HepG2 (cell line): ENCODE results near the gene AKAP12. TPM values are rescaled to one million over a fixed set of nuclear protein-coding genes. Genes with fewer than 3 reads are reported as not detected.

Source experiments
- ATF7-NPFF ChIP-seq: sonication (generic); formaldehyde crosslinking; IDR thresholded peaks from 2 replicates; pipeline ENCODE4 v1.8.1; 2023; ENCODE audit warnings: mild to moderate bottlenecking, low read depth, missing genetic modification reagents, moderate library complexity
- DPF2 ChIP-seq: sonication (generic); formaldehyde crosslinking; IDR thresholded peaks from 2 replicates; pipeline ENCODE4 v1.4.0; 2020; ENCODE audit warnings: mild to moderate bottlenecking, low read depth, missing genetic modification reagents, borderline replicate concordance
- ELF3 ChIP-seq: IDR thresholded peaks from 2 replicates; pipeline ENCODE4 v1.6.1; 2016; ENCODE audit warnings: missing genetic modification reagents, missing compliant biosample characterization
- ETV6 ChIP-seq: sonication (generic); formaldehyde crosslinking; conservative IDR thresholded peaks from 2 replicates; pipeline ENCODE4 v1.4.0; 2020; ENCODE audit warnings: missing genetic modification reagents
- HNF4A ChIP-seq: sonication (generic); formaldehyde crosslinking; IDR thresholded peaks from 2 replicates; pipeline ENCODE4 v1.4.0; 2020; ENCODE audit warnings: missing genetic modification reagents
- MEIS2 ChIP-seq: sonication (generic); formaldehyde crosslinking; IDR thresholded peaks from 2 replicates; pipeline ENCODE4 v1.9.0; 2021; ENCODE audit warnings: mild to moderate bottlenecking, missing genetic modification reagents
- MXD4 ChIP-seq: IDR thresholded peaks from 2 replicates; pipeline ENCODE4 v1.6.1; 2016; ENCODE audit warnings: mild to moderate bottlenecking, missing biosample characterization, missing genetic modification reagents
- SMAD1 ChIP-seq: sonication (generic); formaldehyde crosslinking; IDR thresholded peaks from 2 replicates; pipeline ENCODE4 v1.4.0; 2020; ENCODE audit warnings: missing genetic modification reagents, low read depth, mild to moderate bottlenecking, borderline replicate concordance
- SNAI1 ChIP-seq: sonication (generic); formaldehyde crosslinking; IDR thresholded peaks from 2 replicates; pipeline ENCODE4 v1.5.0; 2020; ENCODE audit warnings: mild to moderate bottlenecking, missing genetic modification reagents, borderline replicate concordance
- ZEB1 ChIP-seq: IDR thresholded peaks from 2 replicates; pipeline ENCODE4 v1.6.1; 2012; ENCODE audit warnings: mild to moderate bottlenecking, low read depth, inconsistent platforms; ENCODE audit not compliant: insufficient replicate concordance
- ZFP90 ChIP-seq: sonication (generic); formaldehyde crosslinking; IDR thresholded peaks from 2 replicates; pipeline ENCODE4 v1.8.0; 2022; ENCODE audit warnings: missing genetic modification reagents, mild to moderate bottlenecking, inconsistent platforms, borderline replicate concordance
- ZNF274 ChIP-seq: sonication (generic); formaldehyde crosslinking; IDR thresholded peaks from 2 replicates; pipeline ENCODE4 v1.5.1; 2020; ENCODE audit warnings: mild to moderate bottlenecking, missing genetic modification reagents
- ZNF549 ChIP-seq: sonication (generic); formaldehyde crosslinking; IDR thresholded peaks from 2 replicates; pipeline ENCODE4 v1.5.0; 2020; ENCODE audit warnings: missing genetic modification reagents
- ZNF891 ChIP-seq: sonication (generic); formaldehyde crosslinking; IDR thresholded peaks from 2 replicates; pipeline ENCODE4 v1.5.0; 2020; ENCODE audit warnings: mild to moderate bottlenecking, missing genetic modification reagents
- polyA plus RNA-seq, 8 experiments: library from polyadenylated mRNA; depleted of rRNA in 3 of 8; stranded (reverse) in 7 of 8; unstranded in 1 of 8; fragments of >200 nt; fragmentation: Illumina TruSeq in 4 of 8; extraction: Trizol in 4 of 8; gene quantifications; 2 replicates each; pipeline versions ENCODE4 v1.2.1 to v1.2.3, GENCODE V29; 2011 to 2016; ENCODE audit warnings: low read depth in 4 of 8, missing spikeins in 1 of 8, mixed read lengths in 1 of 8; ENCODE audit not compliant: insufficient read depth in 1 of 8
- total RNA-seq, 5 experiments: library from RNA; depleted of rRNA; stranded (reverse); fragments of >200 nt; fragmentation: Illumina TruSeq; extraction: Trizol; gene quantifications; 2 replicates each; pipeline ENCODE4 v1.2.3, GENCODE V29; 2016; ENCODE audit warnings: low read depth in 1 of 5
- TF ChIP-seq, protein P1 (sequence below): sonication (generic); formaldehyde crosslinking; IDR thresholded peaks from 2 replicates; pipeline ENCODE4 v1.4.0; 2020; ENCODE audit warnings: missing genetic modification reagents, borderline replicate concordance
- TF ChIP-seq, protein P2 (sequence below): sonication (generic); formaldehyde crosslinking; IDR thresholded peaks from 2 replicates; pipeline ENCODE4 v1.4.0; 2020; ENCODE audit warnings: low read depth, mild to moderate bottlenecking, missing genetic modification reagents
- TF ChIP-seq, protein P3 (sequence below): sonication (generic); formaldehyde crosslinking; IDR thresholded peaks from 2 replicates; pipeline ENCODE4 v1.5.1; 2020; ENCODE audit warnings: mild to moderate bottlenecking, missing genetic modification reagents
- TF ChIP-seq, protein P4 (sequence below): sonication (generic); formaldehyde crosslinking; IDR thresholded peaks from 2 replicates; pipeline ENCODE4 v1.5.1; 2020; ENCODE audit warnings: mild to moderate bottlenecking, missing genetic modification reagents, moderate library complexity

The AKAP12 gene
- total and polyA plus RNA-seq, 2 of the 13 experiments (the other 11 are each of a cell fraction or from before 2014, with no cell fraction given) = 10.6 to 19.0 TPM

DNA sequence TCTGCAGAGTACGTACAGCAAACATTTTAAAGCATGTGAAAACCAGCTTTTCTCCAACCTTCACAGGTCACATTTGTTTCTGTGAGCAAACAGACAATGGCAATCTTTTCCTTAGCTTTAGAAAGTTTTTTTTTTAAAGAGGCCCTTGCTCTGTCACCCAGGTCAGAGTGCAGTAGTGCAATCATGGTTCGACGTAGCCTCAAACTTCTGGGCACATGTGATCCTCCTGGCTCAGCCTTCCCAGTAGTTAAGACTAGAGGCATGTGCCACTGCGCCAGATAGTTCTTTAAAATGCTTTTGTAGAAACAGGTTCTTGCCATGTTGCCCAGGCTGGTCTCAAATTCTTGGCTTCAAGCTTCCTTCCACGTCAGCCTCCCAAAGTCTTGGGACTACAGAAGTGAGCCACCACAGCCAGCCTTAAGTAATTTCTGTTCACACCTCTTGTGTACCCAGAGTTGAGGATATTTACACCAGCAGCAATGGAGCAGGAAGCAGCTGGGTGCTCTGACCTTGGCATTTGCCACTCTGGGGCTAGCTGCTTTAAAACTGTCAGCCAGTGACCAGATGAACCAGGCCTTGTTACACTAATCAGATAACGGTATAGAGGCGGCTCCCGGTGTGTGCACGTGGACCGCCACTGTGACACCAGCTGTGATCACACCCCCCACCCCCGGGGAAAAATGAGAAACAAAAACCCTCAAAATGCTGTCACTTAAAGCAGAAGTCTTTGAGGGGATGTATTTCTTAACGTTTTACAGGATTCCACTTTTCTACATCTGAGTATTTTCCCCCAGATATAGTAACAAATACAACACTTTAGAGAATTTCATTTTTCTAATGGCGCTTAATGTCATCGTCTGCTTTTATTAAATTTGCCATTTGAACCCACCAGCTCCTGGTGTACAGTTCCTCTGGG lies 71.3 kb downstream of the AKAP12 start (continued):
- TF ChIP-seq, protein P1, sequence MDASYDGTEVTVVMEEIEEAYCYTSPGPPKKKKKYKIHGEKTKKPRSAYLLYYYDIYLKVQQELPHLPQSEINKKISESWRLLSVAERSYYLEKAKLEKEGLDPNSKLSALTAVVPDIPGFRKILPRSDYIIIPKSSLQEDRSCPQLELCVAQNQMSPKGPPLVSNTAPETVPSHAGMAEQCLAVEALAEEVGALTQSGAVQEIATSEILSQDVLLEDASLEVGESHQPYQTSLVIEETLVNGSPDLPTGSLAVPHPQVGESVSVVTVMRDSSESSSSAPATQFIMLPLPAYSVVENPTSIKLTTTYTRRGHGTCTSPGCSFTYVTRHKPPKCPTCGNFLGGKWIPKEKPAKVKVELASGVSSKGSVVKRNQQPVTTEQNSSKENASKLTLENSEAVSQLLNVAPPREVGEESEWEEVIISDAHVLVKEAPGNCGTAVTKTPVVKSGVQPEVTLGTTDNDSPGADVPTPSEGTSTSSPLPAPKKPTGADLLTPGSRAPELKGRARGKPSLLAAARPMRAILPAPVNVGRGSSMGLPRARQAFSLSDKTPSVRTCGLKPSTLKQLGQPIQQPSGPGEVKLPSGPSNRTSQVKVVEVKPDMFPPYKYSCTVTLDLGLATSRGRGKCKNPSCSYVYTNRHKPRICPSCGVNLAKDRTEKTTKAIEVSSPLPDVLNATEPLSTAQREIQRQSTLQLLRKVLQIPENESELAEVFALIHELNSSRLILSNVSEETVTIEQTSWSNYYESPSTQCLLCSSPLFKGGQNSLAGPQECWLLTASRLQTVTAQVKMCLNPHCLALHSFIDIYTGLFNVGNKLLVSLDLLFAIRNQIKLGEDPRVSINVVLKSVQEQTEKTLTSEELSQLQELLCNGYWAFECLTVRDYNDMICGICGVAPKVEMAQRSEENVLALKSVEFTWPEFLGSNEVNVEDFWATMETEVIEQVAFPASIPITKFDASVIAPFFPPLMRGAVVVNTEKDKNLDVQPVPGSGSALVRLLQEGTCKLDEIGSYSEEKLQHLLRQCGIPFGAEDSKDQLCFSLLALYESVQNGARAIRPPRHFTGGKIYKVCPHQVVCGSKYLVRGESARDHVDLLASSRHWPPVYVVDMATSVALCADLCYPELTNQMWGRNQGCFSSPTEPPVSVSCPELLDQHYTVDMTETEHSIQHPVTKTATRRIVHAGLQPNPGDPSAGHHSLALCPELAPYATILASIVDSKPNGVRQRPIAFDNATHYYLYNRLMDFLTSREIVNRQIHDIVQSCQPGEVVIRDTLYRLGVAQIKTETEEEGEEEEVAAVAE (CRISPR knock-in tag) = no peak
- TF ChIP-seq, protein P2, sequence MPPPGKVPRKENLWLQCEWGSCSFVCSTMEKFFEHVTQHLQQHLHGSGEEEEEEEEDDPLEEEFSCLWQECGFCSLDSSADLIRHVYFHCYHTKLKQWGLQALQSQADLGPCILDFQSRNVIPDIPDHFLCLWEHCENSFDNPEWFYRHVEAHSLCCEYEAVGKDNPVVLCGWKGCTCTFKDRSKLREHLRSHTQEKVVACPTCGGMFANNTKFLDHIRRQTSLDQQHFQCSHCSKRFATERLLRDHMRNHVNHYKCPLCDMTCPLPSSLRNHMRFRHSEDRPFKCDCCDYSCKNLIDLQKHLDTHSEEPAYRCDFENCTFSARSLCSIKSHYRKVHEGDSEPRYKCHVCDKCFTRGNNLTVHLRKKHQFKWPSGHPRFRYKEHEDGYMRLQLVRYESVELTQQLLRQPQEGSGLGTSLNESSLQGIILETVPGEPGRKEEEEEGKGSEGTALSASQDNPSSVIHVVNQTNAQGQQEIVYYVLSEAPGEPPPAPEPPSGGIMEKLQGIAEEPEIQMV (CRISPR knock-in tag) = no peak
- peak; percentile 81; the same call in 1 of the 2 replicates for TF ChIP-seq MEIS2 (CRISPR knock-in tag)
- TF ChIP-seq HNF4A (CRISPR knock-in tag) = 0 out of 2 replicates have a peak, but pooled peaks have one; percentile 44
- no peak for TF ChIP-seq ETV6 (CRISPR knock-in tag)
- TF ChIP-seq DPF2 (CRISPR knock-in tag) = peak; percentile 44; the same call in 1 of the 2 replicates
- peak; percentile 100 for TF ChIP-seq ZNF891 (CRISPR knock-in tag)
- peak; percentile 50; the same call in 1 of the 2 replicates for TF ChIP-seq MXD4 (CRISPR knock-in tag)
- TF ChIP-seq, protein P3, sequence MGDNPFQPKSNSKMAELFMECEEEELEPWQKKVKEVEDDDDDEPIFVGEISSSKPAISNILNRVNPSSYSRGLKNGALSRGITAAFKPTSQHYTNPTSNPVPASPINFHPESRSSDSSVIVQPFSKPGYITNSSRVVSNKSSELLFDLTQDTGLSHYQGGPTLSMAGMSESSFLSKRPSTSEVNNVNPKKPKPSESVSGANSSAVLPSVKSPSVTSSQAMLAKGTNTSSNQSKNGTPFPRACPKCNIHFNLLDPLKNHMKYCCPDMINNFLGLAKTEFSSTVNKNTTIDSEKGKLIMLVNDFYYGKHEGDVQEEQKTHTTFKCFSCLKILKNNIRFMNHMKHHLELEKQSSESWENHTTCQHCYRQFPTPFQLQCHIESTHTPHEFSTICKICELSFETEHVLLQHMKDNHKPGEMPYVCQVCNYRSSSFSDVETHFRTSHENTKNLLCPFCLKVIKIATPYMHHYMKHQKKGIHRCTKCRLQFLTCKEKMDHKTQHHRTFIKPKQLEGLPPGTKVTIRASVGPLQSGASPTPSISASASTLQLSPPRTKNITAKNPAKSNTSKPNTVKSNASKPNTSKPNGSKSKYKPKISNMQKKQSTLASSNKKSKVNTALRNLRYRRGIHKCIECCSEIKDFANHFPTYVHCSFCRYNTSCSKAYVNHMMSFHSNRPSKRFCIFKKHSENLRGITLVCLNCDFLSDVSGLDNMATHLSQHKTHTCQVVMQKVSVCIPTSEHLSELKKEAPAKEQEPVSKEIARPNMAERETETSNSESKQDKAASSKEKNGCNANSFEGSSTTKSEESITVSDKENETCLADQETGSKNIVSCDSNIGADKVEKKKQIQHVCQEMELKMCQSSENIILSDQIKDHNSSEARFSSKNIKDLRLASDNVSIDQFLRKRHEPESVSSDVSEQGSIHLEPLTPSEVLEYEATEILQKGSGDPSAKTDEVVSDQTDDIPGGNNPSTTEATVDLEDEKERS (CRISPR knock-in tag) = 0 out of 2 replicates have a peak, but pooled peaks have one; percentile 78
- TF ChIP-seq, protein P4, sequence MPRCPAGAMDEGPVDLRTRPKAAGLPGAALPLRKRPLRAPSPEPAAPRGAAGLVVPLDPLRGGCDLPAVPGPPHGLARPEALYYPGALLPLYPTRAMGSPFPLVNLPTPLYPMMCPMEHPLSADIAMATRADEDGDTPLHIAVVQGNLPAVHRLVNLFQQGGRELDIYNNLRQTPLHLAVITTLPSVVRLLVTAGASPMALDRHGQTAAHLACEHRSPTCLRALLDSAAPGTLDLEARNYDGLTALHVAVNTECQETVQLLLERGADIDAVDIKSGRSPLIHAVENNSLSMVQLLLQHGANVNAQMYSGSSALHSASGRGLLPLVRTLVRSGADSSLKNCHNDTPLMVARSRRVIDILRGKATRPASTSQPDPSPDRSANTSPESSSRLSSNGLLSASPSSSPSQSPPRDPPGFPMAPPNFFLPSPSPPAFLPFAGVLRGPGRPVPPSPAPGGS (CRISPR knock-in tag) = 0 out of 2 replicates have a peak, but pooled peaks have one; percentile 70
- TF ChIP-seq ZNF549 (CRISPR knock-in tag) = no peak
- TF ChIP-seq ZEB1 = no peak
- TF ChIP-seq ELF3 (CRISPR knock-in tag) = peak; percentile 86
- TF ChIP-seq SMAD1 = no peak
- TF ChIP-seq ATF7-NPFF = no peak
- peak; percentile 56; the same call in 1 of the 2 replicates for TF ChIP-seq ZNF274
- TF ChIP-seq ZFP90 (CRISPR knock-in tag) = 0 out of 2 replicates have a peak, but pooled peaks have one; percentile 33
- TF ChIP-seq SNAI1 (CRISPR knock-in tag) = no peak
